Cardiac muscle cell (in vitro differentiated cells and primary cell): ENCODE results near the gene ACKR1. TPM values are rescaled to one million over a fixed set of nuclear protein-coding genes. Genes with fewer than 3 reads are reported as not detected.

Experiments used
- DNase-seq, 2 donors: peaks; one replicate each; pipeline versions ENCODE4 v3.0.0 to v3.0.0-alpha.2; 2010 to 2017; ENCODE audit warnings: low read depth in 1 of 2, low spot score in 1 of 2
- H3K27ac ChIP-seq: fragments of 200-600 bp; sonication (generic); 2 replicates; pipeline ENCODE4 v1.5.1; 2016
- H3K27me3 ChIP-seq: fragments of 200-600 bp; sonication (generic); 2 replicates; pipeline ENCODE4 v1.6.0; 2016; ENCODE audit warnings: control low read depth
- H3K36me3 ChIP-seq: fragments of 200-600 bp; sonication (generic); 2 replicates; pipeline ENCODE4 v1.5.1; 2016; ENCODE audit warnings: control low read depth
- H3K4me1 ChIP-seq: fragments of 200-600 bp; sonication (generic); 2 replicates; pipeline ENCODE4 v1.8.1; 2017; ENCODE audit warnings: low read depth, mild to moderate bottlenecking, mixed run types
- H3K4me3 ChIP-seq: fragments of 200-600 bp; sonication (generic); 2 replicates; pipeline ENCODE4 v1.5.1; 2016; ENCODE audit warnings: mild to moderate bottlenecking
- H3K9me3 ChIP-seq: fragments of 200-600 bp; sonication (generic); 2 replicates; pipeline ENCODE4 v1.5.1; 2017; ENCODE audit warnings: low read depth, mild to moderate bottlenecking, control low read depth
- CTCF ChIP-seq: IDR thresholded peaks from 2 replicates; pipeline ENCODE4 v1.5.1; 2012; ENCODE audit warnings: low read depth, mild to moderate bottlenecking, low read length
- polyA plus RNA-seq: library from polyadenylated mRNA; unstranded; fragments of >200 nt; fragmentation: Nextera tagmentation; extraction: Ambion mirVana; gene quantifications from 2 replicates; pipeline ENCODE4 v1.2.1, GENCODE V29; 2016
- total RNA-seq: library from RNA; depleted of rRNA; stranded (reverse); fragments of >200 nt; gene quantifications from 2 replicates; pipeline ENCODE4 v1.2.3, GENCODE V29; 2016

ACKR1 gene
- total and polyA plus RNA-seq, 2 experiments from 2014 or later: 0.33 to 0.63 TPM

GRCh38 chr1:159181328-159182024 is 23.2 kb upstream of the ACKR1 start:
- Histone ChIP-seq H3K36me3 (no peaks in the 10 kb centered on the region), H3K4me1 (no peaks in the 10 kb centered on the region), H3K27me3 (no peaks in the 10 kb centered on the region), H3K9me3 (no peaks in the 10 kb centered on the region), H3K27ac (no peak overlapping the region), H3K4me3 (no peak overlapping the region)
- no peak for DNase-seq
- TF ChIP-seq CTCF: no peak

GRCh38 chr1:159184201-159184600 is 20.5 kb upstream of the ACKR1 start:
- Histone ChIP-seq H3K9me3 (no peaks in the 10 kb centered on the region), H3K4me1 (no peaks in the 10 kb centered on the region), H3K36me3 (no peaks in the 10 kb centered on the region), H3K27me3 (no peaks in the 10 kb centered on the region), H3K4me3 (no peak overlapping the region), H3K27ac (no peak overlapping the region)
- DNase-seq: no peak
- TF ChIP-seq CTCF: no peak

GRCh38 chr1:159185121-159185520 is 19.6 kb upstream of the ACKR1 start:
- Histone ChIP-seq H3K36me3 (no peaks in the 10 kb centered on the region), H3K27ac (no peak overlapping the region), H3K27me3 (no peaks in the 10 kb centered on the region), H3K9me3 (no peaks in the 10 kb centered on the region), H3K4me3 (no peak overlapping the region), H3K4me1 (no peaks in the 10 kb centered on the region)
- no peak for TF ChIP-seq CTCF
- no peak for DNase-seq

- H3K36me3 ChIP-seq: no peaks in the 10 kb centered on the region
- H3K9me3 ChIP-seq: no peaks in the 10 kb centered on the region
- no peaks in the 10 kb centered on the region for H3K27me3 ChIP-seq
- no peak for DNase-seq
- H3K4me1 ChIP-seq: no peaks in the 10 kb centered on the region
- no peak overlapping the region for H3K27ac ChIP-seq
- H3K4me3 ChIP-seq: no peak overlapping the region
- TF ChIP-seq CTCF: no peak
These were observed 17.6 kb upstream of the ACKR1 start for GRCh38 chr1:159187033-159187432.

- Histone ChIP-seq H3K27ac (no peak overlapping the region), H3K36me3 (no peaks in the 10 kb centered on the region)
These were observed 16.9 kb upstream of the ACKR1 start for GRCh38 chr1:159187647-159188374.

More at GRCh38 chr1:159187647-159188374, 16.9 kb upstream of the ACKR1 start:
- Histone ChIP-seq H3K9me3 (no peaks in the 10 kb centered on the region), H3K4me1 (no peaks in the 10 kb centered on the region), H3K27me3 (no peaks in the 10 kb centered on the region), H3K4me3 (peak overlapping the region; percentile 18)
- peak in 1 of 2 donors; percentile 23 for DNase-seq
- no peak for TF ChIP-seq CTCF
